ENCODE results near the gene RPS6KB2.

The RPS6KB2 gene

GRCh38 chr11:67412495-67413179 lies 15.7 kb upstream of the RPS6KB2 start:
- no peak for TF ChIP-seq CTCF (IDR thresholded peaks at IDR 0.05; ENCODE audit: insufficient read depth, low read depth, low read length, missing control alignments)
- no peak overlapping the region for H3K4me3 ChIP-seq (ENCODE audit: low read depth, low read length)
- no peak for DNase-seq (ENCODE audit: low read depth)

GRCh38 chr11:67413266-67413849 lies 14.9 kb upstream of the RPS6KB2 start:
- DNase-seq (ENCODE audit: low read depth): no peak
- H3K4me3 ChIP-seq (ENCODE audit: low read depth, low read length): no peak overlapping the region
- TF ChIP-seq CTCF (IDR thresholded peaks at IDR 0.05; ENCODE audit: insufficient read depth, low read depth, low read length, missing control alignments): no peak

- TF ChIP-seq CTCF (IDR thresholded peaks at IDR 0.05; ENCODE audit: insufficient read depth, low read depth, low read length, missing control alignments): no peak
- no peak within 1 kb of the TSS for H3K4me3 ChIP-seq (ENCODE audit: low read depth, low read length)
- no peak for DNase-seq (ENCODE audit: low read depth)
Measured at GRCh38 chr11:67415501-67416304, 12.6 kb upstream of the RPS6KB2 start, which contains the start of gene CARNS1. TSS of gene CARNS1 (plus strand) at chr11:67415678. CDS start at chr11:67416200, 522 bp downstream.

GRCh38 chr11:67416416-67417335 lies 11.6 kb upstream of the RPS6KB2 start:
- DNase-seq (ENCODE audit: low read depth): no peak
- TF ChIP-seq CTCF (IDR thresholded peaks at IDR 0.05; ENCODE audit: insufficient read depth, low read depth, low read length, missing control alignments): no peak

GRCh38 chr11:67417425-67417824 lies 10.9 kb upstream of the RPS6KB2 start:
- no peak for TF ChIP-seq CTCF (IDR thresholded peaks at IDR 0.05; ENCODE audit: insufficient read depth, low read depth, low read length, missing control alignments)
- no peak overlapping the region for H3K4me3 ChIP-seq (ENCODE audit: low read depth, low read length)
- DNase-seq (ENCODE audit: low read depth): no peak

More at GRCh38 chr11:67416416-67417335, 11.6 kb upstream of the RPS6KB2 start:
- no peak overlapping the region for H3K4me3 ChIP-seq (ENCODE audit: low read depth, low read length)

Measured in GM12865 (cell line).